Adipose tissue (tissue), 3 donors: ENCODE data around the gene MAP3K7. TPM values are rescaled to one million over a fixed set of nuclear protein-coding genes. Genes with fewer than 3 reads are reported as not detected.
"Not testable (repeated sequence)": the region's sequence is repeated elsewhere in the genome, so short reads cannot be mapped to it uniquely, and the experiment has no call there.

ENCODE experiments used
- H3K27ac ChIP-seq: one replicate; pipeline ENCODE4 v1.5.1; 2013; ENCODE audit warnings: low read depth, low read length
- WGBS, 3 donors: extraction: QIAGEN DNeasy Blood & Tissue Kit; methylation state at CpG; one replicate each; pipeline ENCODE4 v1.1.7; 2013; 5-methylcytosine and 5-hydroxymethylcytosine counted together
- polyA plus RNA-seq, 3 donors: library from polyadenylated mRNA; stranded (reverse); fragments of 200-250 nt; gene quantifications; one replicate each; pipeline ENCODE4 v1.2.3, GENCODE V29; 2013
- donor health status: healthy with polysubstance abuse.
- donor health status: Bipolar disorder and iron deficiency.
- donor health status: healthy.

Gene MAP3K7
- polyA plus RNA-seq, 3 donors: 4.5 to 14.5 (median 10.1) TPM

DNA sequence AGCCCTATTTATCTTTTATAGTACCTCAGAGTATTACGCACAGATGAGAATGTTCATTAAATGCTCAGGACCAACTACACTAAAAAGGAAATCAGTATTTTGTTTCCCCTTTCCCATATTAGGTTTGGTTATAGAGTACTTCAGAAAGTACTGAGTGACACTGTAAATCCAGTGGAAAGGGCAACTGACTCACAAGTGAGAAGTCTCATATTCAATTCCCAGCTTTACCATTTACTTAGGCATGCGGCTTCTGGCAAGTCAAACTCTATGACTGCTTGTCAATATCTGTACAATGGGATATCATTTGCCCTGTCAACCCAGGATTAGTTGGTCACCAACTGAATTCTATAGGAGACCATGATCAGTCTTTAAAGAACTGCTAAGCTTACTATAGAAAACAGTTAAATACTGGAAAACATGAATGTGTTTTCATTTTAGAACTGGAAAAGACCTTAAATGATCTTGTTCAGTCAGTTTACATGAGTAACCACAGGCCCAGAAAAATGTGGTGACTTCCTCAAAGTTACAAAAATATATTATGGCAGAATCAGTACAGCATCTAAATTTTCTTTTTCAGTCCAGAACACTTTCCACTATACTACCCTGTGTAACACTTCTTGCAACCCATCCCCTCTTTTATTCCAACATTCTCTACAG, 3.6 kb downstream of the MAP3K7 start:
- 91 to 99% (median 97%) methylated on average over 2 of the region's 2 CpGs for WGBS, 3 donors
- no peak overlapping the region for H3K27ac ChIP-seq

- no peak overlapping the region for H3K27ac ChIP-seq
- WGBS, 3 donors: 85 to 91% (median 90%) methylated on average over 1 of the region's 1 CpG
Measured at GRCh38 chr6:90581146-90581545, 5.7 kb downstream of the MAP3K7 start.

- no peak overlapping the region for H3K27ac ChIP-seq
- 79 to 93% (median 88%) methylated on average over 1 of the region's 1 CpG for WGBS, 3 donors
Measured at GRCh38 chr6:90578894-90579549, 7.8 kb downstream of the MAP3K7 start.

- no peak overlapping the region for H3K27ac ChIP-seq
- WGBS, 3 donors: 70 to 81% (median 80%) methylated on average over 3 of the region's 3 CpGs
Measured at GRCh38 chr6:90575267-90575666, 11.6 kb downstream of the MAP3K7 start.

- no peak overlapping the region for H3K27ac ChIP-seq
Measured at GRCh38 chr6:90574610-90575009, 12.3 kb downstream of the MAP3K7 start.

DNA sequence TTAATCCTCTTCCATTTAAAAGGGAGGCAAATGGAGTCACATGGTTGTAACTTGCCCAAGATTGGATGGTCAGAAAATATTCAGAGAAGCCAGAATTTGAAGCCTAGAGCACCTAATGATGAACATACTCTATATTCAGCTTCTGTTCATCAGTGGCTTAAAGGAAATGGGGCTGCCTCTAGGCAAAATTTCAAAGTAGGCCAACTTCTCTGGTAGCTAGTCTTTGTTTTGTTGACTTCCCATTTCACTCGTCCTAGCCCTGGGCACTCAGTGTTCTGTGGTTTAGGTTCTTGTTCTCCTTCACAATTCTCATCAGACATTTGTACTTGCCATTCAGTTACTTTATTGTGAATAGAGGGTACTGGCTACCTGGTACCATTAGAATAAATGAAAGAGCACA, 13.2 kb downstream of the MAP3K7 start:
- H3K27ac ChIP-seq: no peak overlapping the region
- WGBS, 3 donors: 53 to 79% (median 62%) methylated on average over 1 of the region's 1 CpG

More at GRCh38 chr6:90574610-90575009, 12.3 kb downstream of the MAP3K7 start:
- WGBS, 3 donors: 49 to 57% (median 52%) methylated on average over 2 of the region's 2 CpGs

GRCh38 chr6:90572856-90573255, 14.0 kb downstream of the MAP3K7 start:
- H3K27ac ChIP-seq: no peak overlapping the region
- 87 to 91% (median 88%) methylated on average over 2 of the region's 2 CpGs for WGBS, 3 donors

DNA sequence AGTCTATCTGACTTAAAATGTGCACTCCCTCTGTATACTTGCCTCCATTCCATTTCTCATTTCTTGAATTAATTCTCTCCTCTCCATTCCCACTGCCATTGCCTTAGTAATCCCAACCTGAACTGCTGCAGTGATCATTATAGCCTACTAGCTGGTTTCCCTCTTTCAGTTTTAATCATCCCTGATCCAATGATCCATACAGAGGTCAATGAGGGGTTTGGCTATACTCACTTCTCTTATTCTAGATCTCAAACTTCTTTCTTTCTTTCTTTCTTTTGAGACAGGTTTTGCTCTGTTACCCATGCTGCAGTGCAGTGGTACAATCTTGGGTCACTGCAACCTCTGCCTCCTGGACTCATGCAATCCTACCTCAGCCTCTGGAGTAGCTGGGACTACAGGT, 17.6 kb downstream of the MAP3K7 start:
- no peak overlapping the region for H3K27ac ChIP-seq

DNA sequence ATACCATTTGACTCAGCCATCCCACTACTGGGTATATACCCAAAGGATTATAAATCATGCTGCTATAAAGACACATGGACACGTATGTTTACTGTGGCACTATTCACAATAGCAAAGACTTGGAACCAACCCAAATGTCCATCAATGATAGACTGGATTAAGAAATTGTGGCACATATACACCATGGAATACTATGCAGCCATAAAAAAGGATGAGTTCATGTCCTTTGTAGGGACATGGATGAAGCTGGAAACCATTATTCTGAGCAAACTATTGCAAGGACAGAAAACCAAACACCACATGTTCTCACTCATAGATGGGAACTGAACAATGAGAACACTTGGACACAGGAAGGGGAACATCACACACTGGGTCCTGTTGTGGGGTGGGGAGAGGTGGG, 19.2 kb downstream of the MAP3K7 start:
- WGBS, 3 donors: 91 to 100% (median 96%) methylated on average over 1 of the region's 1 CpG
- H3K27ac ChIP-seq: not testable (repeated sequence)

- not testable (repeated sequence) for H3K27ac ChIP-seq
- WGBS, 3 donors: 94 to 96% (median 94%) methylated on average over 8 to 9 of the region's 9 CpGs
Measured at GRCh38 chr6:90562341-90562740, 24.5 kb downstream of the MAP3K7 start.

- 88 to 97% (median 95%) methylated on average over 4 of the region's 4 CpGs for WGBS, 3 donors
- no peak overlapping the region for H3K27ac ChIP-seq
Measured at GRCh38 chr6:90559931-90560330, 26.9 kb downstream of the MAP3K7 start.

DNA sequence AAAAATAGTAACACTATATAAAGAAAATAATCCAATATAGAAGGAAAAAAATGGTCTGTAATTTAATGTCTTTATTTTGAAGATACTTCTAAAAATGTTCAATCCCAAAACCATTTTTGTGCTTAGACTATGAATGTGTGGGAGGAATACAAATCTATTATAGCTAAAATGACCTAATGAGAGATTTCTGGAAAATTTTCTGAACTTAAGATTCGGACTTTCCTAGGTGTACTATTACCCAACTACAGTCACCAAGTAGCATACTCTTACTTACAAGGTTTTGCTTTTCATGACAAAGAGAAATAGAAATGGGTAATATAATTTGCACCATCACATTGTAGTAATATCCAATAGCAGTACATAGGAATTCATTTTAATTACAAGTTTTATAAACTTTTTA, 29.9 kb downstream of the MAP3K7 start:
- H3K27ac ChIP-seq: no peak overlapping the region
- WGBS, 3 donors: 88 to 94% (median 91%) methylated on average over 1 of the region's 1 CpG

- 85 to 91% (median 88%) methylated on average over 2 of the region's 2 CpGs for WGBS, 3 donors
Measured at GRCh38 chr6:90547991-90548390, 38.9 kb downstream of the MAP3K7 start.

GRCh38 chr6:90547079-90547478, 39.8 kb downstream of the MAP3K7 start:
- 76 to 84% (median 77%) methylated on average over 4 of the region's 4 CpGs for WGBS, 3 donors
- no peak overlapping the region for H3K27ac ChIP-seq

More at GRCh38 chr6:90547991-90548390, 38.9 kb downstream of the MAP3K7 start:
- no peak overlapping the region for H3K27ac ChIP-seq

GRCh38 chr6:90545448-90545847, 41.4 kb downstream of the MAP3K7 start:
- 95 to 98% (median 96%) methylated on average over 3 of the region's 3 CpGs for WGBS, 3 donors
- no peak overlapping the region for H3K27ac ChIP-seq

DNA sequence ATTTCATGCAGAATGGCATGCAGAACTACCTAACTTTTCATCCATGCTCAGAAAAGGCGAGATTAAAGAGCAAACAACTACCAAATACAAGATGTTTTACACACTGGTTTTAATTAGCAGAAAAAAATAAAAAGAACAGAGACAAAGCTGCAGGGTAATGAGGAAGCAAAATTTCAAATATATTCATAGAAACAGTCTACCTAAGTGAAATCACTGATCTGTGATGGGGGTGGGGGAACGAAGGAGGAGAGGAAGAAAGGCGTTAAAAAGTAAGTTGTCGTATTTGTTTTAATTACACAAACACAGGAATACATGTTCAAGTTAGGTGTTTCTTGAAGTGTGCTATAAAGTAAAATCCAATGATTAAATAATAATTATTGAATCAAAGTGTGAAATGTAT, 42.1 kb downstream of the MAP3K7 start:
- 93 to 98% (median 97%) methylated on average over 4 of the region's 4 CpGs for WGBS, 3 donors
- no peak overlapping the region for H3K27ac ChIP-seq

DNA sequence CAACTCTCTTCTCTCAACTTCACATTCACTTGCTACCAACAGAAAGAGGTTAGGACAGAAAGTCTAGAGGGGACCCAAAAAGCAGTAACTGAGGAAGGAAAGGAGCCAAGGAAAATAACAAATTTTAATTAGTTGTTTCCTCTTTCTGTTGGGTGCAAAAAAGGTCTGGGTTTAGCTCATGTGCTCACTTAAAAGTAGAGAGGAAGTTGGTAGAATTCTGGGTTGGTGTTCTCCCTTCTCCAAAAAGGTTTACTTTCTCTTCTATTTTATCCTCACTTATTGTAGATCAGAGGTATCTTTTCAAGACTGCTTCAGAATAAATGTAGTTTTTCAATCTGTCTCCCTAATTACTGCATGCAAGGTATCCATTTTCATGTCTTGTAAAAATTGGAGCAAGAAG, 42.8 kb downstream of the MAP3K7 start:
- no peak overlapping the region for H3K27ac ChIP-seq

GRCh38 chr6:90541221-90541620, 45.7 kb downstream of the MAP3K7 start:
- WGBS, 3 donors: 92 to 95% (median 93%) methylated on average over 3 of the region's 3 CpGs
- no peak overlapping the region for H3K27ac ChIP-seq

GRCh38 chr6:90538278-90539046, 48.4 kb downstream of the MAP3K7 start:
- no peak overlapping the region for H3K27ac ChIP-seq
- 32 to 44% (median 37%) methylated on average over 4 of the region's 4 CpGs for whole genome bisulfite sequencing, 3 donors
